SK-N-SH treated with all-trans-retinoic acid at 6 μM for 48 hours (cell line): ENCODE results near the gene TNFRSF8.

Experiments
- BACH2 ChIP-seq: fragments of 250-450 bp; sonication (Bioruptor Pico); IDR thresholded peaks from 2 replicates; pipeline ENCODE4 v1.9.0; 2021; ENCODE audit warnings: mild to moderate bottlenecking, borderline replicate concordance
- PATZ1 ChIP-seq: fragments of 250-450 bp; sonication (Bioruptor Pico); IDR thresholded peaks from 2 replicates; pipeline ENCODE4 v1.8.0; 2020; ENCODE audit warnings: mild to moderate bottlenecking, moderate library complexity, borderline replicate concordance
- ZFP30 ChIP-seq: fragments of 450-650 bp; formaldehyde crosslinking; IDR thresholded peaks from 2 replicates; pipeline ENCODE4 v1.5.0; 2022; ENCODE audit warnings: mild to moderate bottlenecking, moderate library complexity

GRCh38 chr1:12047120-12047876 lies 15.8 kb upstream of the TNFRSF8 start:
- TF ChIP-seq PATZ1 (no peak), ZFP30 (CRISPR knock-in tag) (no peak), BACH2 (CRISPR knock-in tag) (no peak)
